ENCODE results near the gene CASKIN1. TPM values are rescaled to one million over a fixed set of nuclear protein-coding genes. Genes with fewer than 3 reads are reported as not detected.

Gene CASKIN1
- polyA plus RNA-seq, 3 donors: not detected

GRCh38 chr16:2237493-2238149 is 41.2 kb upstream of the CASKIN1 start:
- Histone ChIP-seq H3K36me3 (replicated peaks in 1 of 2; ENCODE audit: control insufficient read depth in 1 of 2, insufficient read depth in 2 of 2, low read length in 2 of 2) (peaks cover 34 to 43% of the 10 kb centered on the region in 2 donors), H3K27me3 (ENCODE audit: control insufficient read depth in 2 of 2, insufficient read depth in 2 of 2, low read length in 2 of 2) (peaks cover 18 to 38% of the 10 kb centered on the region in 2 donors), H3K9me3 (replicated peaks in 1 of 2; ENCODE audit: control insufficient read depth in 1 of 2, insufficient read depth in 1 of 2, low read length in 2 of 2) (no peaks in the 10 kb centered on the region), H3K79me2 (ENCODE audit: insufficient read depth, low read length) (no peaks in the 10 kb centered on the region), H4K20me1 (ENCODE audit: insufficient read depth, low read length) (peaks cover 26% of the 10 kb centered on the region), H3K4me1 (ENCODE audit: control insufficient read depth in 1 of 2, insufficient read depth in 2 of 2, low read length in 2 of 2) (peaks cover 5 to 6% of the 10 kb centered on the region in 2 donors), H3K4me3 (replicated peaks in 1 of 3; ENCODE audit: low read depth in 2 of 3, low read length in 3 of 3) (no peak overlapping the region), H3K27ac (ENCODE audit: low read depth in 1 of 2, low read length in 2 of 2) (no peak overlapping the region), H2AFZ (ENCODE audit: insufficient read depth, low read depth, low read length, poor library complexity, severe bottlenecking) (no peak overlapping the region), H3K4me2 (replicated peaks; ENCODE audit: extremely low read depth, low read length, poor library complexity, severe bottlenecking) (no peak overlapping the region), H3K9ac (ENCODE audit: insufficient read depth, low read length, poor library complexity, severe bottlenecking) (no peak overlapping the region)
- intact Hi-C loops (cut with micrococcal nuclease): no loop called here
- DNase-seq: no peak
- H3K9me3 Mint-ChIP-seq: peaks cover 0 to 6% (median 0%) of the 10 kb centered on the region in 7 donors
- H3K27me3 Mint-ChIP-seq (ENCODE audit: low read depth in 3 of 3): peaks cover 35 to 50% (median 35%) of the 10 kb centered on the region in 3 donors
- H3K36me3 Mint-ChIP-seq: peaks cover 40 to 57% of the 10 kb centered on the region in 2 donors
- WGBS (ENCODE audit: insufficient coverage): 12% methylated on average over 64 of the region's 65 CpGs
- peak overlapping the region in 1 of 2 donors; percentile 48 for H3K4me3 Mint-ChIP-seq
- H3K27ac Mint-ChIP-seq: no peak overlapping the region
- H3K4me1 Mint-ChIP-seq: peaks cover 7% of the 10 kb centered on the region
- no peak for TF ChIP-seq CTCF (IDR thresholded peaks at IDR 0.05)

GRCh38 chr16:2237102-2237482 is 40.7 kb upstream of the CASKIN1 start:
- 3% methylated on average over 28 of the region's 40 CpGs for WGBS (ENCODE audit: insufficient coverage)
- H3K4me3 ChIP-seq (replicated peaks in 1 of 3; ENCODE audit: low read depth in 2 of 3, low read length in 3 of 3): no peak overlapping the region
- no peak for DNase-seq
- no peak overlapping the region for H3K4me2 ChIP-seq (replicated peaks; ENCODE audit: extremely low read depth, low read length, poor library complexity, severe bottlenecking)
- no peak overlapping the region for H3K27ac ChIP-seq (ENCODE audit: low read depth in 1 of 2, low read length in 2 of 2)
- intact Hi-C loops (cut with micrococcal nuclease): no loop called here
- H3K27ac Mint-ChIP-seq: no peak overlapping the region
- peaks cover 36 to 53% of the 10 kb centered on the region in 2 donors for H3K36me3 Mint-ChIP-seq
- H3K27me3 Mint-ChIP-seq (ENCODE audit: low read depth in 3 of 3): peaks cover 35 to 50% (median 35%) of the 10 kb centered on the region in 3 donors
- peak overlapping the region in 1 of 2 donors; percentile 35 for H3K4me3 Mint-ChIP-seq
- H3K9me3 ChIP-seq (replicated peaks in 1 of 2; ENCODE audit: control insufficient read depth in 1 of 2, insufficient read depth in 1 of 2, low read length in 2 of 2): no peaks in the 10 kb centered on the region
- peaks cover 5% of the 10 kb centered on the region for H3K4me1 Mint-ChIP-seq
- H3K4me1 ChIP-seq (ENCODE audit: control insufficient read depth in 1 of 2, insufficient read depth in 2 of 2, low read length in 2 of 2): peaks cover 5 to 6% of the 10 kb centered on the region in 2 donors
- peaks cover 18 to 38% of the 10 kb centered on the region in 2 donors for H3K27me3 ChIP-seq (ENCODE audit: control insufficient read depth in 2 of 2, insufficient read depth in 2 of 2, low read length in 2 of 2)
- H2AFZ ChIP-seq (ENCODE audit: insufficient read depth, low read depth, low read length, poor library complexity, severe bottlenecking): no peak overlapping the region
- H3K79me2 ChIP-seq (ENCODE audit: insufficient read depth, low read length): no peaks in the 10 kb centered on the region
- TF ChIP-seq CTCF (IDR thresholded peaks at IDR 0.05): no peak
- peaks cover 33 to 43% of the 10 kb centered on the region in 2 donors for H3K36me3 ChIP-seq (replicated peaks in 1 of 2; ENCODE audit: control insufficient read depth in 1 of 2, insufficient read depth in 2 of 2, low read length in 2 of 2)
- H3K9ac ChIP-seq (ENCODE audit: insufficient read depth, low read length, poor library complexity, severe bottlenecking): no peak overlapping the region
- peaks cover 26% of the 10 kb centered on the region for H4K20me1 ChIP-seq (ENCODE audit: insufficient read depth, low read length)
- peaks cover 0 to 6% (median 0%) of the 10 kb centered on the region in 7 donors for H3K9me3 Mint-ChIP-seq

Measured in CD14-positive monocyte (primary cell).